Measurements from ENCODE around the gene ZNF804B. TPM values are rescaled to one million over a fixed set of nuclear protein-coding genes. Genes with fewer than 3 reads are reported as not detected.

The ZNF804B gene
- total RNA-seq, 1 experiment from 2014 or later: not detected

DNA sequence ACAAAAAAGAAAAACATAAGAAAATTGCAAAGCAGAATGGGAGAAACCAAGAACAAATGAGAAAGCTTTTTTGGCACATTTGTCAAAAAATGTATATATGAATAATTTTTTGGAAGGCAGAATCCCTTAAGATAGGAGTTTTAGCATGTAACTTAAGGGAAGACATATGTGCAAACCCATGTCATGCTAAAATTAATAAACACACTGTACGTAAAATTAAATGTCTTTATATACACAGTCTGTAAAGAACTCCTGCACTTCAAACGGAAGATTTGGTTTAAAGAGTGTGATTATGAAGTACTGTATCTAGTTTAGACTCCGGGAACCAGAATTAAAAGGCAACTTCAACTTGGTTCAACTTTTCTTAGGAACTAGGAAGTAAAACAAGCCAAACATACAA lies 405.9 kb downstream of the ZNF804B start:
- Histone ChIP-seq H2AK5ac (ENCODE audit: insufficient read length, low read length) (no peak overlapping the region), H4K8ac (replicated peaks; ENCODE audit: insufficient read length, low read depth, low read length) (no peak overlapping the region), H4K91ac (ENCODE audit: insufficient read length, low read depth, low read length) (no peak overlapping the region), H3K27ac (ENCODE audit: insufficient read length, low read depth, low read length) (no peak overlapping the region), H4K5ac (ENCODE audit: insufficient read length, low read depth, low read length) (no peak overlapping the region), H3K4me1 (ENCODE audit: insufficient read depth, low read length) (no peaks in the 10 kb centered on the region), H3K9ac (ENCODE audit: extremely low read depth, insufficient read length, low read length) (no peak overlapping the region), H2BK5ac (ENCODE audit: insufficient read length, low read length) (no peak overlapping the region), H3K23me2 (ENCODE audit: insufficient read length, low read depth, low read length, poor library complexity, severe bottlenecking) (no peaks in the 10 kb centered on the region), H3K56ac (ENCODE audit: insufficient read length, low read depth, low read length) (no peak overlapping the region), H3K9me3 (ENCODE audit: control insufficient read depth, low read depth, low read length) (no peaks in the 10 kb centered on the region), H3K27me3 (ENCODE audit: insufficient read depth, low read length) (no peaks in the 10 kb centered on the region), H3K18ac (ENCODE audit: insufficient read length, low read depth, low read length) (no peak overlapping the region), H3K79me1 (ENCODE audit: insufficient read depth, low read depth, low read length, poor library complexity, severe bottlenecking) (no peaks in the 10 kb centered on the region), H2BK12ac (ENCODE audit: insufficient read length, low read depth, low read length) (no peak overlapping the region), H2BK15ac (ENCODE audit: low read depth, low read length) (no peak overlapping the region), H4K20me1 (ENCODE audit: control insufficient read depth, insufficient read depth, insufficient read length) (no peaks in the 10 kb centered on the region), H3K23ac (ENCODE audit: insufficient read length, low read depth, low read length) (no peak overlapping the region), H3K4ac (ENCODE audit: low read depth, low read length) (no peak overlapping the region), H3K4me2 (ENCODE audit: insufficient read depth, insufficient read length, low read length) (no peak overlapping the region), H3T11ph (ENCODE audit: low read length) (no peak overlapping the region), H2AFZ (ENCODE audit: low read length) (no peak overlapping the region), H3K14ac (ENCODE audit: insufficient read depth, low read length) (no peak overlapping the region), H2BK20ac (ENCODE audit: low read depth, low read length, poor library complexity, severe bottlenecking) (no peak overlapping the region), H3K79me2 (ENCODE audit: insufficient read depth, low read length) (no peaks in the 10 kb centered on the region), H2BK120ac (ENCODE audit: low read depth, low read length, poor library complexity, severe bottlenecking) (no peak overlapping the region)
- Mint-ChIP-seq H3K27me3 (ENCODE audit: low read depth) (no peaks in the 10 kb centered on the region), H3K36me3 (ENCODE audit: insufficient read depth in 1 of 3, low read depth in 3 of 3) (no peaks in the 10 kb centered on the region), H3K27ac (no peak overlapping the region), H3K4me1 (no peaks in the 10 kb centered on the region), H3K9me3 (no peaks in the 10 kb centered on the region), H3K4me3 (no peak overlapping the region)
- WGBS (ENCODE audit: extremely low coverage, insufficient read length, low lambda C conversion rate): no CpG with 5 or more reads among the region's 3 CpGs
- no peak for DNase-seq
- TF ChIP-seq CTCF (conservative IDR thresholded peaks at IDR 0.05): no peak

All from H9 (cell line).